GM12878 (cell line): ENCODE measurements around the gene CD72. TPM values are rescaled to one million over a fixed set of nuclear protein-coding genes. Genes with fewer than 3 reads are reported as not detected.

Experiments
- BMI1 ChIP-seq: fragments of 450-650 bp; IDR thresholded peaks from 2 replicates; pipeline ENCODE4 v1.6.1; 2016; ENCODE audit warnings: mild to moderate bottlenecking, moderate library complexity, borderline replicate concordance
- CBFB ChIP-seq: IDR thresholded peaks from 2 replicates; pipeline ENCODE4 v1.6.1; 2016; ENCODE audit warnings: antibody characterized with exemption, low read depth
- EZH2 ChIP-seq: IDR thresholded peaks from 2 replicates; pipeline ENCODE4 v1.6.1; 2012; ENCODE audit warnings: low read depth, mild to moderate bottlenecking, control low read depth, inconsistent platforms, low read length, borderline replicate concordance; ENCODE audit not compliant: control insufficient read depth
- MXI1 ChIP-seq: fragments of 150-350 bp; IDR thresholded peaks from 2 replicates; pipeline ENCODE4 v1.6.1; 2011; ENCODE audit warnings: low read depth, mild to moderate bottlenecking, inconsistent platforms, low read length, improper control_type of control experiment
- NR2F1 ChIP-seq: fragments of 450-650 bp; conservative IDR thresholded peaks from 2 replicates; pipeline ENCODE4 v1.6.1; 2017; ENCODE audit warnings: mild to moderate bottlenecking
- RAD21 ChIP-seq: IDR thresholded peaks from 2 replicates; pipeline ENCODE4 v1.6.1; 2011; ENCODE audit warnings: mild to moderate bottlenecking, low read depth, low read length, moderate library complexity; ENCODE audit not compliant: insufficient read depth
- ZNF24 ChIP-seq: fragments of 450-650 bp; IDR thresholded peaks from 2 replicates; pipeline ENCODE4 v1.6.1; 2017; ENCODE audit warnings: antibody characterized with exemption, mild to moderate bottlenecking
- ZNF622 ChIP-seq: fragments of 450-650 bp; IDR thresholded peaks from 2 replicates; pipeline ENCODE4 v1.6.1; 2017; ENCODE audit warnings: mild to moderate bottlenecking, inconsistent platforms
- polyA plus RNA-seq, 11 experiments: library from polyadenylated mRNA; depleted of rRNA in 4 of 11; unstranded in 6 of 11; stranded (reverse) in 5 of 11; fragments of >200 nt; fragmentation: Nextera tagmentation in 4 of 11; fragmentation: Illumina TruSeq in 1 of 11; extraction: Ambion mirVana in 4 of 11; extraction: Trizol in 1 of 11; gene quantifications; 1 replicate in 1 of 11; 2 replicates in 10 of 11; pipeline versions ENCODE4 v1.2.1 to v1.2.3, GENCODE V29; 2011 to 2016; ENCODE audit warnings: inconsistent platforms in 2 of 11, missing spikeins in 2 of 11, low read depth in 1 of 11
- total RNA-seq, 4 experiments: library from RNA; depleted of rRNA in 3 of 4; stranded (reverse); fragments of >200 nt in 3 of 4; fragmentation: Illumina TruSeq in 1 of 4; extraction: Trizol in 1 of 4; gene quantifications; 2 replicates each; pipeline versions ENCODE4 v1.2.1 to v1.2.3, GENCODE V29; 2013 to 2021
- TF ChIP-seq, protein P1 (sequence below): IDR thresholded peaks from 2 replicates; pipeline ENCODE4 v1.6.1; 2012; ENCODE audit warnings: improper control_type of control experiment, low read depth, low read length; ENCODE audit not compliant: insufficient replicate concordance
- TF ChIP-seq, protein P2 (sequence below): IDR thresholded peaks from 2 replicates; pipeline ENCODE4 v1.6.1; 2011; ENCODE audit warnings: borderline replicate concordance, low read depth, mild to moderate bottlenecking, moderate library complexity, mixed read lengths, low read length; ENCODE audit not compliant: insufficient read depth; ENCODE audit errors: extremely low read length
- TF ChIP-seq, protein P3 (sequence below): fragments of 450-650 bp; IDR thresholded peaks from 2 replicates; pipeline ENCODE4 v1.6.1; 2017; ENCODE audit warnings: borderline replicate concordance

The CD72 gene
- total and polyA plus RNA-seq, 10 of the 15 experiments (the other 5 are each of a cell fraction or from before 2014, with no cell fraction given): 2.1 to 14.2 (median 4.4) TPM

DNA sequence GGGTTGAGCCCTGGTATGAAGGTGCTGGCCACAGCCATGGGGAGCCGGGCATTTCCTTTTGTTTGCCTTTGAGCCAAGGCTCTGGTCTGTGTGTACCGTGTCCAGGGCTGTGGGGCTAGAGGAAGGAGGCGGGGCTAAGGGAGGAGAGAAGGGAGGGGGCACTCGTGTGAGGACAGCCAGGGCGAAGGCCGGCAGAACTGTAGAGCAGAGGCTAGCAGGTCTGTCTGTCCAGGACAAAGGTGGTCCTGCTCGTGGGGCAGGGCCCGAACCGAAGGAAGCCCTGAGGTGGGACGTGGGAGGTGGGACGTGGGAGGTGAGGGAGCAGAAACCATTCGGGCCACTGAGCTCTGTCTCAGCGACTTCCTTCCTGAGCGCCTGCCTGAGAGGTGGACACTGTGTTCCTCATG, 54.4 kb downstream of the CD72 start (continued):
- TF ChIP-seq, protein P1, sequence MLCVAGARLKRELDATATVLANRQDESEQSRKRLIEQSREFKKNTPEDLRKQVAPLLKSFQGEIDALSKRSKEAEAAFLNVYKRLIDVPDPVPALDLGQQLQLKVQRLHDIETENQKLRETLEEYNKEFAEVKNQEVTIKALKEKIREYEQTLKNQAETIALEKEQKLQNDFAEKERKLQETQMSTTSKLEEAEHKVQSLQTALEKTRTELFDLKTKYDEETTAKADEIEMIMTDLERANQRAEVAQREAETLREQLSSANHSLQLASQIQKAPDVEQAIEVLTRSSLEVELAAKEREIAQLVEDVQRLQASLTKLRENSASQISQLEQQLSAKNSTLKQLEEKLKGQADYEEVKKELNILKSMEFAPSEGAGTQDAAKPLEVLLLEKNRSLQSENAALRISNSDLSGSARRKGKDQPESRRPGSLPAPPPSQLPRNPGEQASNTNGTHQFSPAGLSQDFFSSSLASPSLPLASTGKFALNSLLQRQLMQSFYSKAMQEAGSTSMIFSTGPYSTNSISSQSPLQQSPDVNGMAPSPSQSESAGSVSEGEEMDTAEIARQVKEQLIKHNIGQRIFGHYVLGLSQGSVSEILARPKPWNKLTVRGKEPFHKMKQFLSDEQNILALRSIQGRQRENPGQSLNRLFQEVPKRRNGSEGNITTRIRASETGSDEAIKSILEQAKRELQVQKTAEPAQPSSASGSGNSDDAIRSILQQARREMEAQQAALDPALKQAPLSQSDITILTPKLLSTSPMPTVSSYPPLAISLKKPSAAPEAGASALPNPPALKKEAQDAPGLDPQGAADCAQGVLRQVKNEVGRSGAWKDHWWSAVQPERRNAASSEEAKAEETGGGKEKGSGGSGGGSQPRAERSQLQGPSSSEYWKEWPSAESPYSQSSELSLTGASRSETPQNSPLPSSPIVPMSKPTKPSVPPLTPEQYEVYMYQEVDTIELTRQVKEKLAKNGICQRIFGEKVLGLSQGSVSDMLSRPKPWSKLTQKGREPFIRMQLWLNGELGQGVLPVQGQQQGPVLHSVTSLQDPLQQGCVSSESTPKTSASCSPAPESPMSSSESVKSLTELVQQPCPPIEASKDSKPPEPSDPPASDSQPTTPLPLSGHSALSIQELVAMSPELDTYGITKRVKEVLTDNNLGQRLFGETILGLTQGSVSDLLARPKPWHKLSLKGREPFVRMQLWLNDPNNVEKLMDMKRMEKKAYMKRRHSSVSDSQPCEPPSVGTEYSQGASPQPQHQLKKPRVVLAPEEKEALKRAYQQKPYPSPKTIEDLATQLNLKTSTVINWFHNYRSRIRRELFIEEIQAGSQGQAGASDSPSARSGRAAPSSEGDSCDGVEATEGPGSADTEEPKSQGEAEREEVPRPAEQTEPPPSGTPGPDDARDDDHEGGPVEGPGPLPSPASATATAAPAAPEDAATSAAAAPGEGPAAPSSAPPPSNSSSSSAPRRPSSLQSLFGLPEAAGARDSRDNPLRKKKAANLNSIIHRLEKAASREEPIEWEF: no peak
- TF ChIP-seq RAD21 (no peak), NR2F1 (no peak), ZNF24 (no peak), ZNF622 (no peak), MXI1 (no peak), EZH2 (no peak), BMI1 (no peak), CBFB (no peak)
- TF ChIP-seq, protein P2, sequence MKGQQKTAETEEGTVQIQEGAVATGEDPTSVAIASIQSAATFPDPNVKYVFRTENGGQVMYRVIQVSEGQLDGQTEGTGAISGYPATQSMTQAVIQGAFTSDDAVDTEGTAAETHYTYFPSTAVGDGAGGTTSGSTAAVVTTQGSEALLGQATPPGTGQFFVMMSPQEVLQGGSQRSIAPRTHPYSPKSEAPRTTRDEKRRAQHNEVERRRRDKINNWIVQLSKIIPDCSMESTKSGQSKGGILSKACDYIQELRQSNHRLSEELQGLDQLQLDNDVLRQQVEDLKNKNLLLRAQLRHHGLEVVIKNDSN: no peak
- TF ChIP-seq, protein P3, sequence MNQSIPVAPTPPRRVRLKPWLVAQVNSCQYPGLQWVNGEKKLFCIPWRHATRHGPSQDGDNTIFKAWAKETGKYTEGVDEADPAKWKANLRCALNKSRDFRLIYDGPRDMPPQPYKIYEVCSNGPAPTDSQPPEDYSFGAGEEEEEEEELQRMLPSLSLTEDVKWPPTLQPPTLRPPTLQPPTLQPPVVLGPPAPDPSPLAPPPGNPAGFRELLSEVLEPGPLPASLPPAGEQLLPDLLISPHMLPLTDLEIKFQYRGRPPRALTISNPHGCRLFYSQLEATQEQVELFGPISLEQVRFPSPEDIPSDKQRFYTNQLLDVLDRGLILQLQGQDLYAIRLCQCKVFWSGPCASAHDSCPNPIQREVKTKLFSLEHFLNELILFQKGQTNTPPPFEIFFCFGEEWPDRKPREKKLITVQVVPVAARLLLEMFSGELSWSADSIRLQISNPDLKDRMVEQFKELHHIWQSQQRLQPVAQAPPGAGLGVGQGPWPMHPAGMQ: no peak
